Islet precursor cell (in vitro differentiated cells): Measurements from ENCODE around the gene CHFR.
"Not testable (repeated sequence)": the region's sequence is repeated elsewhere in the genome, so short reads cannot be mapped to it uniquely, and the experiment has no call there.

Experiments
- DNase-seq: peaks from one replicate; pipeline ENCODE4 v3.0.0-alpha.2; 2018

The CHFR gene

DNA sequence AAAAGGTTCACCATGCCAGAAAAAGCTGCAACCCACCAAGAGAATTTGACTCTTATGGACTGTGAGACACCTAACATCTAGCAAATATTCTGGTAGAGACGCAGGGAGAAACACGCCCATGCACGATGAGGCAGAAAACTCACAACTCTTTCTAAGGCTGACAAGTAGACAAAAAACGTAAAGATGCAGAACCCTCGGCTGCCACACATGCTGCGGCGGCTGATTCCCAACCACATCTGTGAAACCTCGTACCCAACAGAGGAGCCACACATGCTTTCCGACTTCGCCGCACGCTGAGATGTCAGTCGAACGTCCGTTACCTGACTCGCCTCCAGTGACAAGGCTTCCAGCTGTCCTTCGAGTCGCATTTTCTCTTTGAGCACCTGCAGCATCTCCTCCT, 80.5 kb downstream of the CHFR start:
- no peak for DNase-seq

DNA sequence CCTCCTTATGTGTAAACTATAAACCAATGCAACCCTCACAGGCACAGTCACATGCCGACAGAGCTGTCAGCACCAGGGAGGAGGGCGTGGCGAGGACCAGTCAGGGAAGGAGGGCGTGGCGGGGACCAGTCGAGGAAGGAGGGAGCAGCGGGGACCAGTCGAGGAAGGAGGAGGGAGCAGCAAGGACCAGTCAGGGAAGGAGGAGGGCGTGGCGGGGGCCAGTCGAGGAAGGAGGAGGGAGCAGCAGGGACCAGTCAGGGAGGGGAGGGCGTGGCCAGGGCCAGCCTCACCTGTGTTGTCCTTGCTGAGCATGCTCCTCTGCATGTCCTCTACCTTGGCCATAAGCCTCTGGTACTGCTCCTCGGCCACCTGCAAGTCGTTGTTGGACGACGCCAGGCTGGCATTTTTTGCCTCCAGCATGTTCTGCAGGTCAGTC, 83.0 kb downstream of the CHFR start:
- DNase-seq: peak; percentile 77

DNA sequence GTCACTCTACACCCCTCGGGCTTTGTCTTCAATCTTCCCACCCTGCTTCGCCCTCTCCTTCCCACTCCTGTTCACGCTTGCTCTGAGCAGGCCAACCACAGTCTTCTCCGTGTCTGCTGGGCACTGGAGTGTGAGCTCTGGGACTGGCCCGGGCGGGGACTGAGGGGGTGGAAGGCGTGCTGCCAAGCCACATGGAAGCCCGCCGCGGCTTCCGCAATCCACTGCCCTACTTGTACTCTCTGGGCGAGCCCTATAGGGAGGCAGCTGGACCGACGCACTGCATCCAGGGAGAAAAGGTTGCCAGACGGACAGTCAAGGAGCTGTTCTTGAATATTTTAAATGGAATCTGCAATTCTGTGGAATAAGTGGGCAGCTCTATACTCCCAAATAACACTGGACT, 83.5 kb downstream of the CHFR start:
- DNase-seq: no peak

DNA sequence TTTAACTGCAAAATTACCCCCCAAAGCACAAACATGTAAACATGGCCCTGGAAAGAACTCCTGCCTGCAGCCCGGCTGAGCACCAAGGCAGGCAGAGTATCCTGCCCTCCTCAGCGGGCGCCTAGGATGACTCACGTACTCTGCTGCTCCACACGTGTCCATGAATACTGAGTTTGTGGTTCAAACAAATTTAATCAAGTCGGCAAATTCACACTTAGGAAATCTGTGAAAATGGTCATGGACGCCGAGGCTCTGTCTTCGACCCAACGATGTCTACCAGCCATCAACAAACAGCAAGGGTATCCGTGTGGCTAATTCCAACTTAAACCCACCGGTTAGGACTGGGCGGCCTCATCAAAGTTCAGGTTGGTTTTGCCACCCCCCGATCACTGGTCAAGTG, 84.3 kb downstream of the CHFR start:
- DNase-seq: no peak

DNA sequence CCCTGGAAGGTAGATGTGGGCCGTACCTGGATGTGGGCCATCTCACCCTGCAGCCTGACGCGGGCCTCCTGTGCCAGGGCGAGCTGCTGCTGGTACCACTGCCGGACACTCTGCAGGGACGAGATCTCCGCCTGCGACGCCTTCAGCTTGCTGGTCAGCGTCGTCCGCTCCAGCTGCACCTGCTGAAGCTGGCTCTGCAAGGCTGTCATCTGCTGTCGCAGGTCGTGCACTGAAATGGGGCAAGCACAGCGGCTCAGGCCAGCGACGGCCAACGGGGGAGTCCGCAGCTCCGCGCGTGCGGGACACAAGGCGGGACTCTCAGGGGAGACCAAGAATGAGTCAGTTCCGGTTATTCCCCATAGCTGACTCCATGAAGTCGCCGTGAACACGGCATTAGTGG, 85.7 kb downstream of the CHFR start:
- no peak for DNase-seq

DNA sequence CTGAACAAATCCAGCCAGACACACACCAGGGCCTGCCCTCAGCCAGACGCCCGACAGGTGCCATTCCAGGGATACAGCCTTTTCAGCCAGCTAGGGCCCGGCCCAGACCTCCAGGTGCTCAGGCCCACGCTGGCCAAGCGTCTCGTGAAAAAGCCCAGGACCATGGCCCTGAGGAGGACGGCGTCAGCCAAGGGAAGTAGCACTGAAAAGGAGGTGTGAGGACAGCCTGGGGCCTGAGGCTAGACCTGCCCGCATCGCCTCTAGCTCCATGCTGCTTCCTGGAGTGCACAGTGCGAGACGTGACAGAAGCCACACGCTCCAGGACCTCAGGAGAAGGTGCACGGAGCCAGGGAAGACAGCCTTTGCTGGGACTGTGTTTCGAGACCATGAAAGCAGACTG, 88.6 kb downstream of the CHFR start:
- no peak for DNase-seq

DNA sequence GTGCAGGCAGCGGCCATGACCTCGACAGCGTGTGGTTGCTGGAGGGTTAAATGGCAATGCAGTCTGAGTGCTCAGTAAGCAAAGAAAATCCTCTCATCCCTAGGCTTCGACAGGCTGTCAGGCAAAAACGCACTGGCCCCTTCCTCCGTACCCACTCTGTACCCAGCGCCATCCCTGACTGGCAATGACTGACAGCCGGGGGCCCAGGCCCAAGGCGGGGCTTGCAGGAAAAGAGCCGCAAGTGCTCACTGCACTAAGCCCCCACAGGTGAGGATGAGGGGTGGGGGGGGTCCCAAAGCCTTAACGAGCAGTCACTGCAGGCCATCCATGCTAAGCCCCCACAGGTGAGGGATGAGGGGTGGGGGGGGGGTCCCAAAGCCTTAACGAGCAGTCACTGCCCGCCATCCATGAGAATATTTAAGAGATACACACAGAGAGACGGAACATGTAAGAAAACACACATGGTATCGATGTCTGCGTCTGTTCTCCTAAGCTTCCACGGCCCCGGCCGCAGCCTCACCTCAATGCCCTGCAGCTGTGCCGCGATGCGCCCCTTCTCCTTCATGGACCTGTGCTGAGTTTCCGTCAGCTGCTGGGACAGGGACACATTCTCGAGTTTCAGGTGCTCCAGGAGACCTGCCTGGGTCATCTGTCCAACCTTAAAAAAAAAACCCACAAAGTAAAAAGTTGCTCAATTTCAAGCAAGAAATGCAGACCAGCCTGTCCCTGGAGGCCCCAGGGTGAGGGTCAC, 89.4 kb downstream of the CHFR start:
- DNase-seq: no peak

DNA sequence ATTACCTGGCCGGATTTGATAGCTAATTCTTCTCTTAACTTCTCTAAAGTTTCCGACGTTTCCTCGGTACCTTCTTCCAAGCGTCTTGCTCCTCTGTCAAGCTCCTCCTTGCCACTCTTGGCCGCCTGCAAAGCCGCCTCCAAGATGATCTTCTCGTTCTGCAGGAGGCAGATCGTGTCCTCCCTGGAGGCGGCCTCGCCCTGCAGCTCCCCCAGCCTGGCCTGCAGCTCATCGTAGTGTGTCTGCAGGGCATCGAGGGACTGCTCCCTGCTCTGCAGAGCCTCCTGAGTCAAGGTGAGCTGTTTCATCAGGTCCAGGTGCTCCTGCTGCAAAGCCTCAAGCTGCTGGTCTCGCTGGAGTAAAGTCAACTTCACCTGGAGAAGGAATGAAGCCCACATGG, 91.6 kb downstream of the CHFR start:
- no peak for DNase-seq

DNA sequence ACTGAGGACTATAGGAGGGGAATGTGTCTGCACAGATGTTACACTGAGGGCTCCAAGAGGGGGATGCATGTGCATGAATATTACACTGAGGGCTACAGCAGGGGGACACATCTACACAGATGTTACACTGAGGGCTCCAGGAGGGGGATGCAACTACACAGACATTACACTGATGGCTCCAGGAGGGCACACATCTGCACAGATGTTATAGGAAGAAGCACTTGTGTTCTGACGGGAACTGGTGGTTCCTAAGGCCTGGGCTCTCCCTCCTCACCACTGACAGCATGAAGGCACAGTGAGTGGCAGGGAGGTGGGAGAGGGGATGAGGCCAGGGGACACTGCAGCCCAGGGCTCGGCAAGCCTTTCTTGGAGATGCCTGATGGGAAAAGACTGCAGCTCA, 95.5 kb downstream of the CHFR start:
- DNase-seq: not testable (repeated sequence)

DNA sequence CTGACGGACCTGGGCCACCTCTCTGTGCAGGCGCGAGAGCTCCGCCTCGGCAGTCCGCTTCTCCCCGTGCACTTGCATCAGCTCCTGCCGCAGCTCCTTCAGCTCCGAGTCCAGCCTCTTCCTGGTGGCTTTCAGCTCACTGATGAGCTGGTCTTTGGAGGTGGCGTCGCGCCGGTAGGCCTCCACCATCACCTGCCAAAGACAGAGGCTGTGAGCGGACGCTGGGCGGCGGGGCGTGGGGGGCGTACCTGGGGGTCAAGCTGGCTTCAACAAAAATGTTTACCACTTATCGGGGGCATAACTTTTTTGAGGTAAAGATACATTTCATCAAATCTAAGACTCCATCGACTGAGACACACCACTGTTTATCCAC, 98.3 kb downstream of the CHFR start:
- no peak for DNase-seq

DNA sequence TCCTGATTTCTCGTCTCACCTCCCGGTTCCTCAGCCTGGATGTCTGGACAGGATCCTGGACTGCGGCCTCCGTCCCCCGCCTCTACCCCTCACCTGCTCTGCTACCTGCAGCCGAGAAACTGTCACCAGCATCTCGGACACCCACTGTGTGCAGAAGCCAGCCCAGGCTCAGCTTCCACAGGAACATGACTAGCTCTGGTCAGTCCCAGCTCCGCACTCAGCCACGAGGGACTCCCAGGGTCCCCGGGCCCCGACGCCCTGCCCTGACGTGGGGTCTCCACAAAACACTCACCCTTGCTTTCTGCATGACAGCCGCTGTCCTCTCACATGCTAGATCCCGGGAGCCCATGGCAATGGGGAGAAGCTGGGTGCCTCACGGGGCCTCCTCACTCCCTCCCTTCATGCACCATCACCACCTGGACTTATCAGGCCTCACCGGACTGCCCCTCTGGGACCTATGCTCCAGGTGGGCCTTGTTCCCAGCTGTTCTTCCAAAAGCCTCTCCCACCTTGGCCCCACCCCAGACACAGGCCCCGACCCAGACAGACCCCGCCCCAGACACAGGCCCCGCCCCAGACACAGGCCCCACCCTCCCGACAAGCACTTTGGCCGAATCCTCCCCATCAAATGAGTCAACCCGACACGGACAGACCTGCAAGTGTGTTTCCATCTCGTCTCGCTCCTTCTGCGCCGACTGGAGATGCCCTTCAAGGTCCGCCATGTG, 98.9 kb downstream of the CHFR start:
- no peak for DNase-seq

DNA sequence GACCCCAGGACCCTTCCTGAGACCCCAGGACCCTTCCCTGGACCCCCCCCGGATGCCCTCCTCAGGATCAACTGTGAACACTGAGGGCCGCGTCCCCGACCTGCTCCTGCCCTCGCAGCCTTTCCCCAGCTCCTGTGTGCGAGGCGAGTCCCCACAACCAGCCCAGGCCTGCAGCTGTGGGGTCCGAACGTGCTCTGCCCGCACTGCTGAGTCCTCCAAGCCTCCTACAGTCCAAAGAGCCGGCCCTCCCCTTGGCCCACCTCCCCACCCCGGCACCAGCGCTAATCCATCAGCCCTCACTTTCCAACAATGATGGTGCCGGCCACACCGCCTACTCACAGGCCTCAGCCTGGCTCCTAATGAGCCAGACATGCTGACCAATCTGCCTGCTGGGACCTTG, 99.5 kb downstream of the CHFR start:
- no peak for DNase-seq

DNA sequence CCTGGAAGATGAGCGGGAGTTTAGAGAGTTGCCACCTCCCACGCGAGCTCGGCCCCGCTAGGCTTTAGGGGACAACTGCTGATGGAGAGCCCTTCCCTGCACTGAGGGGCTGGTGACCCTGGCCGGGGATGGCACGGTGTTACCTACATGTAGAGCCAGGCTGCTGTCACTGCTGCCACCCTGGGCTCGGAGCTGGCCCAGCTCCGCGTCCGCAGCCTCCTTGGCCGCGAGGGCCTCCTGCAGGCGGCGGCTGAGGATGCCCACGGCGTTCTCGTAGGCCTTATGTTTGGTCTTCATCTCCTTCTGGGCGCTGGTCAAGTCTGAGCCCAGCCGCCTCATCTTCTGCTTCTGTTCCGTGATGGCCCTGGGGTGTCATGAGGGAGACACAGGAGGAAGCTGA, 101.2 kb downstream of the CHFR start:
- DNase-seq: no peak

DNA sequence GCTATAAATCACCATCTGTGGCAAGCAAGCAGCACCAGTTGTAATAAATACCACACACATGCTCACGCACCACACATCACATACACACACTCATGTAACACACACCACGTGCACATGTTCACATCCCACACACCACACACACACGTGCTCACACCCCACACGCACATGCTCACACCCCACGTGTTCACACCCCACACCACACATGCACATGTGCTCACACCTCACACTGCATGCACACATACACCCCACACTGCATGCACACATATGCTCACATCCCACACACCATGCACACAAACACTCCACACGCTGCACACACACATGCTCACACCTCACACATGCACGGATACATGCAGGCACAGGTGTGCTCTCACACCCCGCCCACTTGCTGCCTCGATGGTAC, 102.8 kb downstream of the CHFR start:
- DNase-seq: no peak

DNA sequence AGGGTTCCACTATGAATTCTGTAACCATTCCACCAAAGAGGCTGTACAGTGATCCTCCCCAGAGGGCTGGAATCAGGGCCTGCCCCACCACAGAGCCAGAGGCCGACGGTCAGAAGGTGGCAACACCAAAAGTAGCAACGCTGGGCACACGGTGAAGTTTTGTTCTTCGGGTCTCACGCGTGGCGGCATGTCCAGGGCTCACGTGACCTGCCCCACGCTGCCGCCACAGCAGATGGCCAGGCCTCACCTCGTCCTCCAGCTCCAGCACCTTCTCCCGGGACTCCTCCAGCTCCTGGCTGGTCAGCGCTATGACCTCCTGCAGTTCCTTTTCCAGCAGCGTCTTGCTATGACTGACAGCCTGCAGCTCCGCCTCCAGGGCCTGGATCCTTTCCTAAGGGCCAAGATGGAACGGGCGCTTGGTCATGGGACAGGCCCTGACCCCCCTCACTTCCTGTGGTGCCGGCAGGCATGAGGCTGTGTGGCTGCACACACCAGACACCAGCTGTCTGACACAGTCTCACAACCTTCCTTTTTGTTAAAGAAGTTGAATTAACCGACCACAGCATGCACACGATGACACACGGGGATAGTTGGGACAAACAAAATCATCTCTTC, 103.4 kb downstream of the CHFR start:
- DNase-seq: peak; percentile 79
